ENCODE results near the gene CDK2.
A peak's percentile ranks its signal among the peaks of the same experiment; 100 is the strongest.
"Not testable (repeated sequence)": the region's sequence is repeated elsewhere in the genome, so short reads cannot be mapped to it uniquely, and the experiment has no call there.

The CDK2 gene

DNA sequence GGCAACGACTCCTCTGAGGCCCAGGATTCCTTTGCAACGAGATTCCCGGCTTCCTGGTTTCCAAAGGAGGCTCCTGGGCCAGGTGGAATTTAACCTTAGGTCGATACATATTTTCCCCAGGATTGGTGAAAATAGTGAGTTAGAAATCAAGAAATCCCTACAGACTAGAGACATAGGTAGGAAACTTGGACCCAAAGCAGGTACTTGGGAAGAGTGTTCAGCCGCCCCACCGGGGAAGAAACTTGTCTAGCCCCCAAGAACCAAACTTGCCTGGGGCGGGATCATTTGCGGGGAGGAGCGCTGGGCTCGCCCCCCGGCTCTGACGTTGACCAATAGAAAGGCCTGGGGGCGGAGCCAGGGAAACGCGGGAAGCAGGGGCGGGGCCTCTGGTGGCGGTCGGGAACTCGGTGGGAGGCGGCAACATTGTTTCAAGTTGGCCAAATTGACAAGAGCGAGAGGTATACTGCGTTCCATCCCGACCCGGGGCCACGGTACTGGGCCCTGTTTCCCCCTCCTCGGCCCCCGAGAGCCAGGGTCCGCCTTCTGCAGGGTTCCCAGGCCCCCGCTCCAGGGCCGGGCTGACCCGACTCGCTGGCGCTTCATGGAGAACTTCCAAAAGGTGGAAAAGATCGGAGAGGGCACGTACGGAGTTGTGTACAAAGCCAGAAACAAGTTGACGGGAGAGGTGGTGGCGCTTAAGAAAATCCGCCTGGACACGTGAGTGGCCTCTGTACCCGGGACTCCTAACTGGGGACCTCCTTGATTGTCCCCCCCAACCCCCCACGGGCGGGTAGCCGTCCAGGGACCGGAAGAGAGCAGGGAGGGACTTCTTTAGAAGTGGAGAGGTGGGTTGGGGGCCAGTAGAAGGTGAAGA, at the start of gene CDK2:
Gene CDK2 (plus strand): TSS at position 423 of the 874 bp plus-strand sequence. CDS start 179 bp downstream, at position 602.
- DNase-seq = peak; percentile 94

DNA sequence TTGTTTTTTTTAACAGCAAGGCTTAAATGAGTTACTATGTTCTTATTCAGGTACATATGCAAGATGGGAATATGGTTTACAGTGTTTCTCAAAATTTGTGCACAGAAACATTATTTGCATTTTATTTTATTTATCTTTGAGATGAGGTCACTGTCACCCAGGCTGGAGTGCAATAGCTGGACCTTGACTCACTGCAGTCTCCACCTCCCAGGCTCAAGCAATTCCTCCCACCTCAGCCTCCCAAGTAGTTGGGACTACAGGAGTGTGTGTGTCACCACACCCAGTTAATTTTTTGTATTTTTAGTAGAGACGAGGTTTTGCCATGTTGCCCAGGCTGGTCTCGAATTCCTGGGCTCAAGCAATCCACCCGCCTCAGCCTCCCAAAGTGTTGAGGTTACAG, 47.6 kb upstream of the CDK2 start:
- DNase-seq = not testable (repeated sequence)

DNA sequence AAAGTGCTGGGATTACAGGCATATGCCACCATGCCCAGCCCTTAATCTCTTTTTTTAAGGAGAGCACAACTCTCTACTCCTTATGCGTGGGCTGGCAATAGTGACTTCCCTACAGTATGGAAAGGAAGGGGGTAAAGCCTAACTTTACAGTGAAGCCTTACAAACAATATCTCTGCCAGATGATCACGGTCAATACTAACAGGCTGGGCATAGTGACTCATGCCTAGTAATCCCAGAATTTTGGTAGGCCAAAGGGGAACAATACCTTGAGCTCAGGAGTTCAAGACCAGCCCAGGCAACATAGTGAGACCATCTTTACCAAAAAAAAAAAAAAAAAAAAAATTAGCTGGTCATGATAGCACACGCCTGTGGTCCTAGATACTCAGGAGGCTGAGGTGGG, 44.5 kb upstream of the CDK2 start:
- DNase-seq = no peak

DNA sequence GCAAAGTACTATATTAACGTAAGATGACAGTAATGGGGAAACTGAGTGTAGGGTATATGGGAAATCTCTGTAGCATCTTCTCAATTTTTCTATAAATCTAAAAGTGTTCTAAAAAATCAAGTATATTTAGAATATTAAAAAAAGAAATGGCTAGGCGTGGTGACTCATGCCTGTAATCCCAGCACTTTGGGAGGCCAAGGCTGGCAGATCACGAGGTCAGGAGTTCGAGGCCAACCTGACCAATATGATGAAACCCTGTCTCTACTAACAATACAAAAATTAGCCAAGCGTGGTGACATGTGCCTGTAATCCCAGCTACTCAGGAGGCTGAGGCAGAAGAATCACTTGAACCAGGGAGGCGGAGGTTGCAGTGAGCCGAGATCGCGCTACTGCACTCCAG, 43.0 kb upstream of the CDK2 start:
- not testable (repeated sequence) for DNase-seq

DNA sequence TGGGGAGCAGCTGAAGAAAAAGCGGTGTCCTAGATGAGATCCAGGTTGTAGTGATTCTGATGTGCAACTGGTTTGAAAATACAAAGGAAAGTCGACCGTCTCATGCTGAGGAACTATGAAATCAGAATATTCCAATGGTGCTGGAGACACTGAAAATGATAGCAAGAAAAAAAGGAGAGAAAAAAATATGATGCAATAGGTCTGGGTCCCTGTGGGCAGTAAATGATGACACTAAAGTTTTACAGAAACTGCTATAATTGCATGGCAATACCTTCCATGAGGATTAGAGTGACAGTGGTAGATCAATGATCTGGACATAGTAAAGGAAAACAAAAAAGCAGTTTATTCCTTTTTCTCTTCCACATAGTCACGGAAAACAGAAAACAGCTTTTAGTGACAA, 41.3 kb upstream of the CDK2 start:
- no peak for DNase-seq

DNA sequence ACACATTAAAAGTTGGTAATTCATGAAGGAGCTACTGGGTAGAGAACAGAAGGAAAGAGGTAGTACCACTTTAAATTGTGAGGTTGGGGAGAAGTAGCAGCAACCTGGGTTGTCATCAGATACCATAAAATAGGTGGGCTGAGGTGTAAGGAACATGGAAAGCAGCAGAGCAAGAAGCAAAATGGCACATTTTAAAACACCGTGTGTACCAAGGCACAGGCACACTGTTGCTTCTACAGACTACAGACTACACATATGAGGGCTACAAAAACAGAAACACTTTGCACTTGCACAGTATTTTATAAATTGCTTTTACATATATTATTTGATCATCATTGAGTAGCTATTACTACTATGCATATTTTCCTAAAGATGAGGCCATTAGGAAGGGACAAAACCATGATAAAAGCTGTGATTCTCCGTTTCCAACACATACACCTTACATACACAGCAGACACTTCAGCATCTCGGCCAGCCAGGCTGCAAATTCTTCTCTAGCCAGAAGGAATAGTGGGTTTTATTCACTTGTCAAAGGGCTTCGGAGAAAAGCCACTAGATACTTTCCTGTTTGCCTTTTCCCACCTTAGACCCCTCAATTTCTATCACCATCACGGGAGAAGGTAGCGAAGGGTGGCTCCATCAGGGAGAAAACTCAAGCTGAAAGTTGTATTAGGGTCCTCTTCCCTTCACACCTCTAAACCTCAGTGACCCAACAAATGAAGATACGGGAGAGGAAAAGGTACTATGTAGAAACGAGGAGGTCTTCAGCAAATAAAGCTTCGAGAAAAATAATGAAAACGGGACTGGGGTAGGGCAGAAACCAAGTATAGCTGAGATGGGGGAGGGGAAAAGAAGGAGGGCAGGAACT, 40.5 kb upstream of the CDK2 start:
- DNase-seq = peak; percentile 42

DNA sequence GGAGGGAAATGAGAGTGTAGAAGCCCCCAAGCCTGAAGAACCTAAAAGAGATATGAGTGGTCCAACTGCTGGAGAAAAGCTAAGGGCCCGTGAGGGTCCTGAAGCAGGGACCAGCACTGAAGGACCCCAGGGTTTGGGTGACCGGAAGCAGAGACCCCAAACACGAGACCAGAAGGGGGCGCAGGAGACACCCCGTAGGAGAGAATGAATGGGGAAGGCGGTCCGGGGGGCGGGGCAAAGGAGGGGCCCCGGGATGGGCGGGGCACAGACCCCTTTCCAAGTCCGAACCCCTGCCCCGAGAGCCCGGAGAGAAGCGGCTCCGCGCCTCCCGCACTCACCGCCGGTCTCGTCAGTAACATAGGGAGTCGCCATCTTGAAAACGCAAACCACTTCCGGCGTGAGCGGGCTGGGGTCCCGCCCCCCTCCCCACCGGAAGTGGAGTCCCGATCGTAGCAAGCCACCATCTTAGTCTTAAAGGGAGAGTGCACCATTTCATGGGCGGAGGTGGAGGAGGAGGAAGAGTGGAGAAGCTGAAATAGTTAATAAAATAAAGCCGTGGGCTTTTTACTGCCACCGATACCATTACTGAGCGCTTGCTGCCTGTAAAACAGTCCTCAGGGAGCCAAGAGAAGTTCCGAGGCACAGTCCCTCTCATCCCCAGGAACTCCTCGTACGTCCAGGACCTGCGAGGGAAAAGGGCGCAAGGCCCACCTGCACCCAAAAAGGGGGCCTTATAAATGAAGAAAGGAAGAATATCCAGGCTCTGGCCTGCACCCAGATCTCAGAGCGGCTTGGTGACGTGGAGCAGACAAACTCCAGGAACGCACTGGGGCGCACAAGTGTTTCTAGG, 39.7 kb upstream of the CDK2 start:
- peak; percentile 96 for DNase-seq

DNA sequence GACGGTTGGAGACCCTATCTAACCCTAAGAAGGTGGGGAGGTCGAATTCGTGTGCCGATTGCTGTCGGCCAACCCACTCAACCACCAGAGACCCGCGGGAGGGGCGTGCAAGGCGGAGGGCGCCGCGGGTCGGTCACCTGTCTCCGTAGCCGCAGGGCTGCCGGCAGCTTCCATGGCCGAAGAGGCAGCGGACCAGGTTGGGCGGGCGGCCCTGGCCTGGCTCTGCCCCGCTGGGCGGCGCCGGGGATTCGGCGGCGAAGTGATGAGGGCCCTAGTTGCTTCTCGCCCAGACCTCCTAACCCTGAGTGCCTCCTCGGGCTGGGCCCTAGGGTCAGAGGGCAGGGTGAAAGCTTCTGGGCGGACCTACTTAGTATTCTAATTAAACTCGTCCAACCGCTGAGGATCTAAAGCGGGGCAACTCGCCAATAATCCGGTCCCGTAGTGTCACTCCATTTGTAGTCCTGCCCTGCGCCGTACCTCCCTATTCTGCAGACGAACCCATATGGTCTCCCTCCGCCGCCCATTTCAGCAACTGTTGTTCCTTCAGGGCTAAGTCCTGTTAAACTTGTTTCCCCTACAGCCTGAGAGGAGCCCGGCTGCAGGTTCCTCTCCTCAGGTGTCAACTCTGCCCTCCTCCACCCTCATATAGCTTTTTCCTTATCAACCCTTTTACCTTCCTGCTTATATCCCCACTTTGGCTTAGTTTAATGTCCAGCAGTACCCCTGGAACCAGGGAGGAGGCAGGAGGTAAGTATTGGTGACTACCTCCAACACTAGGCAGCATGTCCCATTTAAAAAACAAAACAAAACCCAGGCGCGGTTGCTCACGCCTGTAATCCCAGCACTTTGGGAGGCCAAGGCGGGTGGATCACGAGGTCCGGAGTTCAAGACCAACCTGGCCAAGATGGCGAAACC, 38.8 kb upstream of the CDK2 start, which contains the start of gene PYM1:
Gene PYM1 (minus strand): TSS at position 307 of the 915 bp plus-strand sequence. CDS start 133 bp downstream, at position 174.
- DNase-seq = peak; percentile 78

DNA sequence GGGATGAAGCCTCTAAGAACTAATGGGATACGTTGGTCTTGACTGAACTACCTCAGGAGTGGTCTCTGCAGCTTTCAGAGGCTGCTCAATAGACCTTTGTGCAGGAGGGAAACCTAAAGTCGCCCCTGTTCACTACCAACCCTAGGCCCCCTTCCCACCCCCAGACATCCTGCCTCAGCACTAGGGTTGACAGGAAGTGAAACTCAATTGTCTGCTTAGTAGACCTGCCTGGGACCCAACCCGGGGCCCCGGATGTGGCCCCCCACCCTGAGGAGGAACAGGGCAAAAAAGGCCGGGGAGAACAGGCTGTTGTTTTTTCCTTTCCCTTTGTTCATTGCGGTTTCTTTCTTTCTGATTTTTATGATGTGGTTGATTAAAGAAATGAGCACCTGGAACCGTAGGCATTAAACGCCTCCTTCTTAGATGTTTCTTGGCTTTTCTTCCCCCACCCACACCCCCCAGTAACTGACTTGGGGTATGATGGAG, 37.3 kb upstream of the CDK2 start:
- no peak for DNase-seq

DNA sequence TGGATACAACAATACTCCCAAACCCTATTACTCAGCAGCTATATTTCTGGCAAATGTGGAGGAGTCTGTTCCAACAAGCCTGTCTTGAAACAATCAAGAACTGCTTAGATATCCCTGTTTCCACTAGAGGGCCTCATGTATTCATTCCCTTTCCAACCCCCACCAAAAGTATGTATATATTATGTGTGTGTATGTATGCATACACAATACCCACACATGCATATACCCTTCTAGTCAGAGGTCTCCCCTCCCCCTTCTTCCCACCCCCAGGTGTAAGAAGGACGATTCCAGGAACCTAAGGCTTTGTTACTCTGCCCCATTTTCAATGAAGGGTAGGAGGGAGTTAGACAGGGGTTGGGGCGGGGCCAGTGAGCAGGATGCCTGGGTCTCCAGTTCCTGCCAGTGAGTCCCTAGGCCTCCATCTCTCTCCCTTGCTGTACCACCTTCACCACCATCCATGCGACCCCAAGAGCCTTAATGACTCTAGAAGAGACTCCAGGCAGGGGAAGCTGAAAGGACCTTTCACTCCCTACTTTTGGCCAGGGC, 35.8 kb upstream of the CDK2 start, which contains the start of gene DGKA:
Gene DGKA (plus strand): TSS at position 392 of the 546 bp plus-strand sequence. CDS start 5,342 bp downstream, outside the sequence.
- peak; percentile 77 for DNase-seq

DNA sequence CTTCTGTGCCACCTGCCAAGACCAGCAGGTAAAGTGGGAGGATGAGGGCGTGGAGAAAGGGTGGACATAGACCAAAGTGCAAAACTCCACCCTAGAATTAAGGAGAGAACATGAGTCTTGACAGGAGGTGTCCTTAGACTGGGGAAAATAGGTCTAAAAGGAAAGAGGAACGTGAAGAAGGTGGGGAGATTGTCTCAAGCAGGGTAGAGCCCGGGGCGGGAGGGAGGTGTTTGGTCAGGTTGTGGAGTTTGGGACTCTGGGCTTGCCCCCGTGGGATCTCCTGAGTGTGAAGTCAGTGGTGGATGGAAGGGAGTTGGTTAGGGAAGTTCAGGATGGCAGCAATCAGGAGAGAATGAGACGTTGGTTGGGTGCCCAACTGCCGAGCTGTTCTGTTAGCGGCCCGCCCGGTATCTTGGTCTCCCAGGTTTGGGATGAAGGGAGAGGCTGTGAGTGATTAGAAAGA, 35.3 kb upstream of the CDK2 start:
- DNase-seq = no peak

DNA sequence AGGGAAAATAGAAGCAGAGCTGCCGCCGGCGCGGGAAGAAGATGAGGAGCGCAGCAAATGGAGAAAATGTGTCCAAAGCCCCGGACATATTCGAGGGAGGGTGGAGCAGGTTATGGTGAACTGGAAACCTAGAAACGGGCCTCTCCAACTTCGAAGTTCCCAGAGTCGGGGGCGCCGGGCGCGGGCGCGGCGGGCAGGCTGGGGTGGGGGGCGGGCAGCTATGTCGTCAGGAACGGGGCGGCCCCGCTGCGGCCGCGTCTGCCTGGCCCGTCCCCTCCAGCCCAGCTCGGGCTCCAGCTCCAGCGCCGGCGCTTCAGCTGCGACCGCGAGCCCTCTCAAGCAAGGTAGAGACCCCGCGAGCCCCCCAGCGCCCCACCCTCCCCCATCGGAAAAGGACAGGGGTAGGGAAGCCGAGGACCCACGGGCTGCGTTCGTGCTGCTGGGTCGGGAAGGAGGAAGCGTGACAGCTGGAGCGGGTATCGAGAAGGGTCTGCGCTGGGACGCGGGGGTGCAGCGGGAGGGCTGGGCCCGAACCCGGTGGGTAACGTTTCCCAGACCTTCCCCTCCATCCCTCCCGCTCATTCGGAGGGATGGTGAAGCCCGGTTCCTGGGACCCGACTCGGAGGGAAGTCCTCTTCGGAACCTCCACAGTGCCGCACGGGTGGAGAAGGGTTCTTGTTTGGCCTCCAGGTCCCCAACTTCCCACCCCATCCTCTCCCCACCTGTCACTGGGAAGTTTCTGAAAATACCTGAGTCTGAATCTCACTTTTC, 34.7 kb upstream of the CDK2 start:
- DNase-seq = peak; percentile 53

DNA sequence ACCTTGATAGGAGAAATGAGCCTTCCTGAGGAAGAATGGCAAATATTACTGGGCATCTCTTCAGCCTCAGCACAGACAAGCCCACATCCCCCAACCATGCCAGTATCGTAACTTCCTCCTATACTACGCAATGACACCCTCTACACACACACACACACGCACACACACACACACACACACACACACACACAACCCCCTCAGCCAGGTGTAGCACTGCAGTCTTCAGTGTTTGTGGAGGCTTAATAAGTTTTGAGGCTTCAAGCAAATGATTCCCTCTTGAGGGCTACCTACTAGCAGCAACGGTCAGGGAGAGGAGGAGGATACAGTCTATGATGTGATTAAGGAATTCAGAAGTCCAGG, 34.1 kb upstream of the CDK2 start:
- DNase-seq = peak; percentile 34

DNA sequence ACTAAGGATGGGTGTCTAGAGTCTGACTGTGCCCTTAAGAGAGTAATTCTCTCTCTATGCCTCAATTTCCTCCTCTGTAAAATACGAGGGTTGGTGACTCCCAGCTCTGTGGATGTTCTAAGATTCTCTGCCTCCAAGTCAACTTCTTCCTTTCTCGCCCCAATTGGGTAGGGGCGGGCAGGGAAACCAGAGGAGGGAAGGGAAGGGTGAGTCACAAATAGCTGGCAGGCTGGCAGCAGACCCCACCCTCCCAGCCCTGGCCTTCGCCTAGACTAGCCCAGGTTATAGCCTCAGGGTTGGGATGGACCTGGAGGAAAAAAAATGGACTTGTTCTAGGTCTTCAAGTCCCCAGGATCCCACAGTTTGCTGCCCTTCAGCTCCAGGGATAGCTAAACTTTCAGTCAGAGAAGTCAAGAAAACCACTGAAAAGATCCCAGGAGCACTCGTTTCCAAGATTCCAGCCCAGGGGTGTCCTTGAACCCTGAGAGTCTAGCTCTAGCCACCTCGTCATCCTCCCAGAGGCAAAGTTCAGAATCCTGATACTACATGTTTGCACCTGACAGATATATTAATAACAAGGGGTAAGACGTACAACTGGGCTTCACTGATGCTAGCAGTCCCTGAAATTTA, 33.3 kb upstream of the CDK2 start:
- DNase-seq = peak; percentile 57

DNA sequence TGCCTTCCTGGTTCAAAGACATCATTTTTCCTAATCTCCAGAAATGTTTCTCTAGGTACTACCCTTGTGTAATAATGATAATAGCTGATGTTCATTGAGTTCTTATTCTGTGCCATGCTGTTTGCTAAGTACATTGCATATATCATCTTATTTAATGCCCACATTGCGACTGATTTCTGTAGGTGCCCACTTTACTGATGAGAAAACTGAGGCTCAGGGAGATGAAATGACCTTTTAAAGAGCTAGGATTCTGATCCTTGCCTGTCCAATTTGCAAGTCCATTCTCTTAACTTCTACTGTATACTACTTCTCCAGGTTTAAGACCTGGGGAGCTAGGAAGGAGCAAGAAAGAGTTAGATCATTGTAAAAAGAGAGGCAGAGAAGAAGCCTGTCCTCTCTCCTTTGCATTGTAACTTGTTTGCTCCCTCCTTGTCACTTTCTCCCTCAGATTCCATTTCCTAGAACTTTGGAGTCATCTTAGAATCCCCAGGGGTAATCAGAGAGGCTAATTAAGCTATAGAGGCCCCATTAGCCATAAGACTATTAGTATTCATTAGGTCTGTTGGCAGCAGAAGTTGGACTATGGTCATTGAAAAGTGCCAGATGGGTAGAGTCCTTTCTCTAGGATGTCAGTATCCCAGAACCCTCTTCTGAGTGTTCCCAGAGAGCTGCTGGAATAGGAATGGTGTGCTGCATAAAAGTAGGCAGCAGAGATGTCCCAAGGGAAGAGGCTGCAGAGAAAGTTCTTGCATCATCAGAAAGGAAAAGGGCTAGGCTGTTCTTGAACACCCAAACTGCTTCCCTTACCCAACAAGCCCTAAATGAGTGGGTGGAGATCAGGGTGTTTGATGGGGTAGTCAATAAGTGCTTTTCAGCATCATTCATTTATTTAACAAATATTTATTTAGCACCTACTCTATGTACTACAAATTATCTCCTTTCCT, 32.6 kb upstream of the CDK2 start:
- peak; percentile 43 for DNase-seq

DNA sequence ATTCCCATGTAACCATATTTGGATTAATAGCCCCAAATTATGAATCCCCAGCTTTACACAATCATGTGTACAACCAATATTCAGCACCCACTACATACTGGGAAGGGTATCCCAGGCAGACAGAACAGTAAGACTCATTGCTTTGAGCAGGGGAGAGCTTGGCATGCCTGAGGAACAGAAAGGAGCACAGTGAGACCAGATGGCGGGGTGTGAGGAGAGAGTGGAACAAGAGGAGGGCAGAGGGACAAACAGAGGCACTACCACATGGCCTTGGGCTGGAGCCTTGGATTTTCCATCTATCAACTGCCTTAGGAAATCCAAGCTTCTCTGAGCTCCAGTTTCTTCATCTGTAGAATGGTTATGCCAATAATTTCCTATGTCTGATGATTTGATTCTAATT, 31.9 kb upstream of the CDK2 start:
- DNase-seq = peak; percentile 31

DNA sequence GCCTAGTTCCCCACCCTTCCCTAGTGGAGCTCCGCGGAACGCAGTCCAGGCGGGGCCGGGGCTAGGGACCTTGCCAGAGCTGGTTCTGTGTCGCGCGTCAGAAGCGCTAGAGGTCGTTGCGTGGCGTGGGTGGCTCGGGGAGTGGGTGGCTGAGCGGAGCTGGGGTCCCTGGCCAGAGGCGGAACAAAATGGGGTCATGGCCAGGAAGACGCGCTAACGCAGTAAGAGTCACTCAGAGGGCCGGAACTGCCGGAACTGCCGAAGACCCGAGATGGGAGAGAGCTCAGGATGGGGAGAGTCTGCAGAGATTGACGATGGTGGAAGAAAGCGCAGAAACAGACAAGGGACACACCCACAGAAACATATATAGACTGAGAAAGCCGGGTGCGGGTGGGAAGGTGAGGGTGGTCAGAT, 30.9 kb upstream of the CDK2 start:
- DNase-seq = no peak

DNA sequence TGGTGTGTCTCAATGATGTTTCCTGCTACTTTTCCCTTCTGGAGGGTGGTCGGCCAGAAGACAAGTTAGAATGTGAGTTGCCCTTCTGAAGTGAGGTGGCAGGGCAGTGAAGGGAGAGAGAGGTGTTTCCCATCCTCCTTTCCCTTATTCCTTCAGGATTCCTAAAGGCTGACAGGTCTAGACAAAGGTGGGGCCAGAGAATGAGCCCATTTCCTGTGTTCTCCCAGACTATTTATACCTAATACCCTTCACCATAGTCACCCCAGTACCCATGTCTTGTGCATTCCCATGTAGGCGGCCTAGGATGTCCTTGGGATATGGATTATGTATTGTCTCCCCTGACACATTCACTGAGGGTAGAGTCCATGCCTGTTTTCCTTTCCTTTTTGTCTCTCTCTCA, 28.6 kb upstream of the CDK2 start:
- no peak for DNase-seq
